Ramos (cell line): ENCODE data around the gene DNLZ.

Source experiments
- in situ Hi-C: fragments of 300-500 bp; cut with MboI; formaldehyde crosslinking; loops from one replicate; pipeline ENCODE4 v1.14.3; 2022; ENCODE audit warnings: low sequenced_read_pairs; ENCODE audit not compliant: unreplicated experiment

The DNLZ gene

GRCh38 chr9:136345281-136346156, 18.0 kb downstream of the DNLZ start:
- in situ Hi-C loops: no loop called here

- in situ Hi-C loops: no loop called here
Measured at GRCh38 chr9:136344544-136345280, 18.8 kb downstream of the DNLZ start.

GRCh38 chr9:136343884-136344269, 19.7 kb downstream of the DNLZ start:
- in situ Hi-C loops: no loop called here

- in situ Hi-C loops: no loop called here
Measured at GRCh38 chr9:136343121-136343883, 20.2 kb downstream of the DNLZ start.

- in situ Hi-C loops: no loop called here
Measured at GRCh38 chr9:136342181-136343120, 21.1 kb downstream of the DNLZ start.

GRCh38 chr9:136341769-136342168, 21.8 kb downstream of the DNLZ start:
- in situ Hi-C loops: no loop called here

GRCh38 chr9:136341042-136341655, 22.4 kb downstream of the DNLZ start:
- in situ Hi-C loops: no loop called here

- in situ Hi-C loops: no loop called here
Measured at GRCh38 chr9:136340356-136341041, 23.0 kb downstream of the DNLZ start.

- in situ Hi-C loops: loop anchor here (5.0 kb wide), 1 partner anchor 302 kb away; no protein-coding TSS in a partner anchor
Measured at GRCh38 chr9:136339958-136340310, 23.6 kb downstream of the DNLZ start.

GRCh38 chr9:136339173-136339957, 24.2 kb downstream of the DNLZ start:
- in situ Hi-C loops: loop anchor here (5.0 kb wide), 1 partner anchor 303 kb away; no protein-coding TSS in a partner anchor

- in situ Hi-C loops: loop anchor here (5.0 kb wide), 1 partner anchor 304 kb away; no protein-coding TSS in a partner anchor
Measured at GRCh38 chr9:136338511-136338910, 25.0 kb downstream of the DNLZ start.

- in situ Hi-C loops: loop anchor here (5.0 kb wide), 1 partner anchor 305 kb away; no protein-coding TSS in a partner anchor
Measured at GRCh38 chr9:136337416-136338395, 25.8 kb downstream of the DNLZ start.

GRCh38 chr9:136336881-136337280, 26.7 kb downstream of the DNLZ start:
- in situ Hi-C loops: loop anchor here (5.0 kb wide), 1 partner anchor 305 kb away; no protein-coding TSS in a partner anchor

- in situ Hi-C loops: loop anchor here (5.0 kb wide), 1 partner anchor 306 kb away; no protein-coding TSS in a partner anchor
Measured at GRCh38 chr9:136336156-136336870, 27.2 kb downstream of the DNLZ start.

GRCh38 chr9:136335296-136336155, 28.0 kb downstream of the DNLZ start:
- in situ Hi-C loops: loop anchor here (5.0 kb wide), 1 partner anchor 307 kb away; no protein-coding TSS in a partner anchor
